SK-N-SH (cell line): ENCODE measurements around the gene MLLT1. TPM values are rescaled to one million over a fixed set of nuclear protein-coding genes. Genes with fewer than 3 reads are reported as not detected.
A peak's percentile ranks its signal among the peaks of the same experiment; 100 is the strongest.

Experiments used
- CTCF ChIA-PET: fragments of 300-600, 350-600 bp; formaldehyde crosslinking; extraction: SDS; loops from one replicate; lab custom pipeline; 2021; lab: Yijun Ruan, JAX
- POLR2A ChIA-PET: fragments of 350-600 bp; sonication (Branson Sonifier 250); formaldehyde crosslinking; extraction: SDS; loops from one replicate; lab custom pipeline; 2020; ENCODE audit warnings: antibody characterized with exemption, inconsistent platforms; lab: Yijun Ruan, JAX
- DNase-seq: peaks from one replicate; pipeline ENCODE4 v3.0.0; 2012
- H2AFZ ChIP-seq: fragments of 200-600 bp; sonication (generic); 2 replicates; pipeline ENCODE4 v1.8.1; 2016; ENCODE audit warnings: antibody characterized with exemption, mild to moderate bottlenecking, low read depth
- H3F3A ChIP-seq: fragments of 200-600 bp; sonication (generic); replicated peaks from 2 replicates; pipeline ENCODE3; 2016; ENCODE audit warnings: antibody characterized with exemption, mild to moderate bottlenecking; ENCODE audit not compliant: insufficient read depth
- H3K27ac ChIP-seq, 2 experiments: fragments of 200-500 bp in 1 of 2; fragments of 200-600 bp in 1 of 2; sonication (Bioruptor generic) in 1 of 2; sonication (generic), shearing (Covaris generic) in 1 of 2; 2 replicates each; pipeline versions ENCODE4 v1.5.1 to v1.6.1; 2014 to 2016; ENCODE audit warnings: low read depth in 2 of 2, inconsistent platforms in 1 of 2, low read length in 1 of 2, mild to moderate bottlenecking in 1 of 2, mixed read lengths in 1 of 2
- H3K27me3 ChIP-seq: fragments of 200-600 bp; sonication (generic), shearing (Covaris generic); 2 replicates; pipeline ENCODE4 v1.6.1; 2016; ENCODE audit warnings: mixed run types; ENCODE audit not compliant: insufficient read depth
- H3K36me3 ChIP-seq, 2 experiments: fragments of 200-500 bp in 1 of 2; fragments of 200-600 bp in 1 of 2; sonication (Bioruptor generic) in 1 of 2; sonication (generic) in 1 of 2; replicated peaks in 1 of 2; 2 replicates each; pipeline versions ENCODE3 to v1.5.1; 2014 to 2016; ENCODE audit warnings: low read length in 1 of 2, mild to moderate bottlenecking in 1 of 2; ENCODE audit not compliant: insufficient read depth in 2 of 2, control insufficient read depth in 1 of 2
- H3K4me1 ChIP-seq, 2 experiments: fragments of 200-500 bp in 1 of 2; fragments of 200-600 bp in 1 of 2; sonication (Bioruptor generic) in 1 of 2; sonication (generic), shearing (Covaris generic) in 1 of 2; 2 replicates each; pipeline versions ENCODE4 v1.5.1 to v1.6.1; 2014 to 2016; ENCODE audit warnings: low read depth in 1 of 2, low read length in 1 of 2, mixed run types in 1 of 2; ENCODE audit not compliant: insufficient read depth in 2 of 2, control insufficient read depth in 1 of 2
- H3K4me2 ChIP-seq: fragments of 200-600 bp; sonication (generic), shearing (Covaris generic); 2 replicates; pipeline ENCODE4 v1.6.1; 2017; ENCODE audit warnings: mixed run types
- H3K4me3 ChIP-seq, 2 experiments: fragments of 200-500 bp in 1 of 2; fragments of 200-600 bp in 1 of 2; sonication (Bioruptor generic) in 1 of 2; sonication (generic), shearing (Covaris generic) in 1 of 2; 2 replicates each; pipeline versions ENCODE4 v1.5.1 to v1.8.1; 2014 to 2016; ENCODE audit warnings: low read depth in 2 of 2, inconsistent platforms in 1 of 2, low read length in 1 of 2, mild to moderate bottlenecking in 1 of 2, mixed read lengths in 1 of 2, moderate library complexity in 1 of 2
- H3K79me2 ChIP-seq: fragments of 200-600 bp; sonication (generic); 2 replicates; pipeline ENCODE4 v1.8.1; 2017; ENCODE audit warnings: mild to moderate bottlenecking; ENCODE audit not compliant: insufficient read depth
- H3K9ac ChIP-seq: fragments of 200-600 bp; sonication (generic); 2 replicates; pipeline ENCODE4 v1.6.1; 2017; ENCODE audit warnings: mixed run types
- H3K9me2 ChIP-seq: fragments of 200-600 bp; sonication (generic); 2 replicates; pipeline ENCODE4 v1.6.1; 2017; ENCODE audit warnings: mixed run types
- H3K9me3 ChIP-seq: fragments of 200-600 bp; sonication (generic); 2 replicates; pipeline ENCODE4 v1.6.1; 2017; ENCODE audit warnings: mixed run types, mild to moderate bottlenecking, moderate library complexity
- H4K20me1 ChIP-seq: fragments of 200-600 bp; sonication (generic); 2 replicates; pipeline ENCODE4 v1.6.1; 2017; ENCODE audit warnings: mild to moderate bottlenecking, mixed run types; ENCODE audit not compliant: insufficient read depth
- ELF1 ChIP-seq: IDR thresholded peaks from 2 replicates; pipeline ENCODE4 v1.4.0; 2012
- EP300 ChIP-seq, 2 experiments: IDR thresholded peaks; 2 replicates each; pipeline versions ENCODE4 v1.4.0 to v1.6.1; 2012; ENCODE audit warnings: borderline replicate concordance in 1 of 2, low read depth in 1 of 2, low read length in 1 of 2
- EZH2phosphoT487 ChIP-seq: fragments of 200-600 bp; sonication (generic); IDR thresholded peaks from 2 replicates; pipeline ENCODE4 v1.6.1; 2017; ENCODE audit warnings: low read depth, mixed run types, mild to moderate bottlenecking, antibody characterized with exemption, moderate library complexity, borderline replicate concordance
- FOXJ3 ChIP-seq: sonication (generic); formaldehyde crosslinking; IDR thresholded peaks from 2 replicates; pipeline ENCODE4 v1.5.1; 2020; ENCODE audit warnings: mild to moderate bottlenecking, missing genetic modification reagents
- JUND ChIP-seq: IDR thresholded peaks from 2 replicates; pipeline ENCODE4 v1.4.0; 2012
- MEF2A ChIP-seq: IDR thresholded peaks from 2 replicates; pipeline ENCODE4 v1.4.0; 2012; ENCODE audit warnings: low read depth, borderline replicate concordance
- MXI1 ChIP-seq: IDR thresholded peaks from 2 replicates; pipeline ENCODE4 v1.6.1; 2012; ENCODE audit warnings: mild to moderate bottlenecking, low read depth, low read length, improper control_type of control experiment
- NFIC ChIP-seq: IDR thresholded peaks from 2 replicates; pipeline ENCODE4 v1.4.0; 2012; ENCODE audit warnings: borderline replicate concordance
- POLR2AphosphoS5 ChIP-seq: IDR thresholded peaks from 2 replicates; pipeline ENCODE4 v1.6.1; 2012; ENCODE audit warnings: low read depth, low read length
- RAD21 ChIP-seq: IDR thresholded peaks from 2 replicates; pipeline ENCODE4 v1.6.1; 2012; ENCODE audit warnings: mild to moderate bottlenecking, low read length
- RCOR1 ChIP-seq: fragments of 150-350 bp; IDR thresholded peaks from 2 replicates; pipeline ENCODE4 v1.6.1; 2017; ENCODE audit warnings: antibody characterized with exemption, low read length
- RXRA ChIP-seq: IDR thresholded peaks from 2 replicates; pipeline ENCODE4 v1.4.0; 2012; ENCODE audit warnings: low read depth, mild to moderate bottlenecking, borderline replicate concordance
- SIN3A ChIP-seq: IDR thresholded peaks from 2 replicates; pipeline ENCODE4 v1.6.1; 2012; ENCODE audit warnings: low read depth, mild to moderate bottlenecking, low read length, moderate library complexity, borderline replicate concordance
- SMC3 ChIP-seq: IDR thresholded peaks from 2 replicates; pipeline ENCODE4 v1.6.1; 2012; ENCODE audit warnings: low read depth, low read length, improper control_type of control experiment
- TAF1 ChIP-seq: IDR thresholded peaks from 2 replicates; pipeline ENCODE4 v1.6.1; 2012; ENCODE audit warnings: low read depth, mild to moderate bottlenecking, low read length, moderate library complexity, borderline replicate concordance
- TEAD4 ChIP-seq: IDR thresholded peaks from 2 replicates; pipeline ENCODE4 v1.4.0; 2012; ENCODE audit warnings: mild to moderate bottlenecking, borderline replicate concordance; ENCODE audit not compliant: insufficient read depth
- YY1 ChIP-seq: IDR thresholded peaks from 2 replicates; pipeline ENCODE4 v1.4.0; 2012; ENCODE audit warnings: low read depth, mild to moderate bottlenecking
- WGBS: methylation state at CpG from one replicate; pipeline ENCODE4 v1.1.6; 2017; ENCODE audit warnings: low lambda C conversion rate; 5-methylcytosine and 5-hydroxymethylcytosine counted together
- polyA plus RNA-seq, 3 experiments: library from polyadenylated mRNA; depleted of rRNA; stranded (reverse); fragments of >200 nt; gene quantifications; 2 replicates each; pipeline ENCODE4 v1.2.3, GENCODE V29; 2012
- TF ChIP-seq, protein P1 (sequence below): IDR thresholded peaks from 2 replicates; pipeline ENCODE4 v1.4.0; 2012; ENCODE audit warnings: low read depth, borderline replicate concordance
- TF ChIP-seq, protein P2 (sequence below): IDR thresholded peaks from 2 replicates; pipeline ENCODE4 v1.4.0; 2012; ENCODE audit warnings: low read depth
- TF ChIP-seq, protein P3 (sequence below): IDR thresholded peaks from 2 replicates; pipeline ENCODE4 v1.6.1; 2012; ENCODE audit warnings: mild to moderate bottlenecking, low read depth, low read length, moderate library complexity
- TF ChIP-seq, protein P4 (sequence below): IDR thresholded peaks from 2 replicates; pipeline ENCODE4; 2012

Gene MLLT1
- polyA plus RNA-seq, 1 of the 3 experiments (the other 2 are of a cell fraction), result 19.0 TPM

DNA sequence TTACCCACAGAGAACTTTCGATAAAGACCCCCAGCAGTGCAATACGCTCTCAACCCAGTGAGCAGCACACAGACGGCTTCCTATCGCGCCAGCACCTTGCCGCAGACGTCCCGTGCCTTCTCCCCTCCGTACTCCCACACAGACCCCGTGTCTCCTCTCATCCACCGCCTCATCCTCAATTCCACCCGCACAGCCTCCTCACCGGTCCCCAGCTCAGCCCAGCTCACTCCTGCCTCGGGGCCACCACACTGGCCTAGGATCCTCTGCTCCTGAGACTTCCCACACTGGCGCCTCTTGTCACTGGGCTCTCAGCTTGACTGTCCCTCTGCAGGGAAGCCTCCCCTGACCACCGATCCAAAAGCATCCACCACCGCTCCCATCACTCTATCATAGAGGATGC, 9.0 kb downstream of the MLLT1 start:
- Histone ChIP-seq H4K20me1 (peaks cover 62% of the 10 kb centered on the region), H3K4me3 (no peak overlapping the region), H3K27ac (peak overlapping the region in 1 of 2 experiments; percentile 99; a peak in 2 of 4 replicates), H3K27me3 (no peaks in the 10 kb centered on the region), H3K79me2 (peaks cover 89% of the 10 kb centered on the region), H3K36me3 (peaks cover 5 to 23% of the 10 kb centered on the region in 2 experiments), H3F3A (peaks cover 14% of the 10 kb centered on the region), H3K9ac (no peak overlapping the region), H3K9me2 (no peaks in the 10 kb centered on the region), H3K4me1 (peaks cover 35 to 67% of the 10 kb centered on the region in 2 experiments), H2AFZ (no peak overlapping the region), H3K9me3 (no peaks in the 10 kb centered on the region), H3K4me2 (no peak overlapping the region)
- ChIA-PET CTCF (interaction anchor here (0.9 to 3.8 kb wide), 17 partner anchors 10 to 223 kb away, joined by 3 to 52 read pairs (median 5); no protein-coding TSS in a partner anchor), POLR2A (no interaction called here)
- no peak for DNase-seq
- 95% methylated on average over 15 of the region's 17 CpGs for WGBS
- TF ChIP-seq RXRA, result no peak
- TF ChIP-seq MXI1, result no peak
- TF ChIP-seq RCOR1, result no peak
- TF ChIP-seq EP300 (IDR thresholded peaks at IDR 0.05; ENCODE audit: borderline replicate concordance in 1 of 2, low read depth in 1 of 2, low read length in 1 of 2), result no peak
- TF ChIP-seq, protein P1, sequence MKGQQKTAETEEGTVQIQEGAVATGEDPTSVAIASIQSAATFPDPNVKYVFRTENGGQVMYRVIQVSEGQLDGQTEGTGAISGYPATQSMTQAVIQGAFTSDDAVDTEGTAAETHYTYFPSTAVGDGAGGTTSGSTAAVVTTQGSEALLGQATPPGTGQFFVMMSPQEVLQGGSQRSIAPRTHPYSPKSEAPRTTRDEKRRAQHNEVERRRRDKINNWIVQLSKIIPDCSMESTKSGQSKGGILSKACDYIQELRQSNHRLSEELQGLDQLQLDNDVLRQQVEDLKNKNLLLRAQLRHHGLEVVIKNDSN, result no peak
- TF ChIP-seq SIN3A, result no peak
- no peak for TF ChIP-seq RAD21
- TF ChIP-seq YY1, result no peak
- TF ChIP-seq, protein P2, sequence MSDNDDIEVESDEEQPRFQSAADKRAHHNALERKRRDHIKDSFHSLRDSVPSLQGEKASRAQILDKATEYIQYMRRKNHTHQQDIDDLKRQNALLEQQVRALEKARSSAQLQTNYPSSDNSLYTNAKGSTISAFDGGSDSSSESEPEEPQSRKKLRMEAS, result no peak
- TF ChIP-seq ELF1, result no peak
- TF ChIP-seq POLR2AphosphoS5, result no peak
- no peak for TF ChIP-seq JUND

DNA sequence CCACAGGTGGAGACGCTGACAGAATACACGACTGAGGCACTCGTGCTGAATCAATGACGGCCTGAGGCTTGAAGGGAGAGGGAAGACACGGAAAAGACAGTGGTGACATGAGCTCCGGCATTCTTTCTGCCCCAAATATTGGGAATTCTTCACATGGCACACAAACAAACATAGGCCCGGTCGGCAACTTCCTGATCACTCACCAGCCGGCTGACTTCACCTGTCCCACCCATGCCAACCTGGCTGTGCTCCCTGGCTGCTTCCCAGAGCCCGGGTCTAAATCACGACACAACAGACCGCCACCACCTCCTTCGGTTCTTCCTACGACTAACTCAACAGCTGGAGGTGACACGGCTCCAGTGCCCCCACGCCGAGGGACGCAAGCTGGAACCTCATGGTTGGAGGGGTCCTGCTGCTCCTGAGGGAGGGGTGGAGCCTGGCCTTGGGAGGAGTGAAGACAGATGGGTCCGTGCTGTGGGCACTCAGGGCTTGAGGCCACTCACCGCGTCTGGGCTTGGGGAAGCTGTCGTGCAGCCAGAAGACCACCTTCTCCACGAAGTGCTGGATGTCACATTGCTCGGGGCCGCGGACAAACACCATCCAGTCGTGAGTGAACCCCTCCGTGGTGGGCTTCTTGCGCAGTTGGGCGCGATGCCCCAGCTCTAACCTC, 9.6 kb downstream of the MLLT1 start:
- peak overlapping the region in 1 of 2 experiments; percentile 99; a peak in 2 of 4 replicates for H3K27ac ChIP-seq
- H3K36me3 ChIP-seq, result peaks cover 7 to 23% of the 10 kb centered on the region in 2 experiments
- POLR2A ChIA-PET, result no interaction called here
- CTCF ChIA-PET, result interaction anchor here (1.1 to 3.8 kb wide), 8 partner anchors 10 to 222 kb away, joined by 3 to 52 read pairs (median 9); no protein-coding TSS in a partner anchor
- H3K4me3 ChIP-seq, result no peak overlapping the region
- H3K79me2 ChIP-seq, result peaks cover 89% of the 10 kb centered on the region
- DNase-seq, result no peak
- no peak overlapping the region for H3K4me2 ChIP-seq
- H3K9ac ChIP-seq, result no peak overlapping the region
- no peaks in the 10 kb centered on the region for H3K9me2 ChIP-seq
- peaks cover 35 to 61% of the 10 kb centered on the region in 2 experiments for H3K4me1 ChIP-seq
- peaks cover 56% of the 10 kb centered on the region for H4K20me1 ChIP-seq
- WGBS, result 94% methylated on average over 27 of the region's 31 CpGs
- H3K9me3 ChIP-seq, result no peaks in the 10 kb centered on the region
- H2AFZ ChIP-seq, result no peak overlapping the region
- H3K27me3 ChIP-seq, result no peaks in the 10 kb centered on the region
- peaks cover 14% of the 10 kb centered on the region for H3F3A ChIP-seq
- TF ChIP-seq ELF1 (no peak), EP300 (IDR thresholded peaks at IDR 0.05; ENCODE audit: borderline replicate concordance in 1 of 2, low read depth in 1 of 2, low read length in 1 of 2) (no peak), MEF2A (no peak), TEAD4 (no peak), NFIC (no peak), SMC3 (no peak), EZH2phosphoT487 (no peak), FOXJ3 (CRISPR knock-in tag) (no peak), TAF1 (no peak), MXI1 (no peak), RAD21 (no peak)
- TF ChIP-seq, protein P3, sequence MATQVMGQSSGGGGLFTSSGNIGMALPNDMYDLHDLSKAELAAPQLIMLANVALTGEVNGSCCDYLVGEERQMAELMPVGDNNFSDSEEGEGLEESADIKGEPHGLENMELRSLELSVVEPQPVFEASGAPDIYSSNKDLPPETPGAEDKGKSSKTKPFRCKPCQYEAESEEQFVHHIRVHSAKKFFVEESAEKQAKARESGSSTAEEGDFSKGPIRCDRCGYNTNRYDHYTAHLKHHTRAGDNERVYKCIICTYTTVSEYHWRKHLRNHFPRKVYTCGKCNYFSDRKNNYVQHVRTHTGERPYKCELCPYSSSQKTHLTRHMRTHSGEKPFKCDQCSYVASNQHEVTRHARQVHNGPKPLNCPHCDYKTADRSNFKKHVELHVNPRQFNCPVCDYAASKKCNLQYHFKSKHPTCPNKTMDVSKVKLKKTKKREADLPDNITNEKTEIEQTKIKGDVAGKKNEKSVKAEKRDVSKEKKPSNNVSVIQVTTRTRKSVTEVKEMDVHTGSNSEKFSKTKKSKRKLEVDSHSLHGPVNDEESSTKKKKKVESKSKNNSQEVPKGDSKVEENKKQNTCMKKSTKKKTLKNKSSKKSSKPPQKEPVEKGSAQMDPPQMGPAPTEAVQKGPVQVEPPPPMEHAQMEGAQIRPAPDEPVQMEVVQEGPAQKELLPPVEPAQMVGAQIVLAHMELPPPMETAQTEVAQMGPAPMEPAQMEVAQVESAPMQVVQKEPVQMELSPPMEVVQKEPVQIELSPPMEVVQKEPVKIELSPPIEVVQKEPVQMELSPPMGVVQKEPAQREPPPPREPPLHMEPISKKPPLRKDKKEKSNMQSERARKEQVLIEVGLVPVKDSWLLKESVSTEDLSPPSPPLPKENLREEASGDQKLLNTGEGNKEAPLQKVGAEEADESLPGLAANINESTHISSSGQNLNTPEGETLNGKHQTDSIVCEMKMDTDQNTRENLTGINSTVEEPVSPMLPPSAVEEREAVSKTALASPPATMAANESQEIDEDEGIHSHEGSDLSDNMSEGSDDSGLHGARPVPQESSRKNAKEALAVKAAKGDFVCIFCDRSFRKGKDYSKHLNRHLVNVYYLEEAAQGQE, result no peak
- TF ChIP-seq, protein P2, result no peak
- TF ChIP-seq, protein P4, sequence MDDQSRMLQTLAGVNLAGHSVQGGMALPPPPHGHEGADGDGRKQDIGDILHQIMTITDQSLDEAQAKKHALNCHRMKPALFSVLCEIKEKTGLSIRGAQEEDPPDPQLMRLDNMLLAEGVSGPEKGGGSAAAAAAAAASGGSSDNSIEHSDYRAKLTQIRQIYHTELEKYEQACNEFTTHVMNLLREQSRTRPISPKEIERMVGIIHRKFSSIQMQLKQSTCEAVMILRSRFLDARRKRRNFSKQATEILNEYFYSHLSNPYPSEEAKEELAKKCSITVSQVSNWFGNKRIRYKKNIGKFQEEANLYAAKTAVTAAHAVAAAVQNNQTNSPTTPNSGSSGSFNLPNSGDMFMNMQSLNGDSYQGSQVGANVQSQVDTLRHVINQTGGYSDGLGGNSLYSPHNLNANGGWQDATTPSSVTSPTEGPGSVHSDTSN, result no peak
